GM12878 (cell line): ENCODE results near the gene MCEE. TPM values are rescaled to one million over a fixed set of nuclear protein-coding genes. Genes with fewer than 3 reads are reported as not detected.

Experiments used
- ATAC-seq: fragments of 200-7000 bp; cut with Tn5 transposase; 3 replicates; pipeline ENCODE4 v1.9.1; 2020; ENCODE audit warnings: mild to moderate bottlenecking, moderate library complexity
- BruUV-seq: library from RNA; stranded (reverse); fragments of 400-500 nt; replicated peaks from 2 replicates; lab custom pipeline; 2021; lab: Mats Ljungman, UMichigan
- CTCF ChIA-PET: fragments of 300-600 bp; sonication (Branson Sonifier 250); formaldehyde crosslinking; extraction: SDS; loops from one replicate; lab custom pipeline; 2021; ENCODE audit warnings: inconsistent platforms; lab: Yijun Ruan, JAX
- POLR2A ChIA-PET: fragments of 350-600 bp; formaldehyde crosslinking; extraction: SDS; loops from one replicate; lab custom pipeline; 2021; ENCODE audit warnings: inconsistent platforms; lab: Charles Lee
- RAD21 ChIA-PET: fragments of 300-600 bp; sonication (Branson Sonifier 250); formaldehyde crosslinking; loops from one replicate; lab custom pipeline; 2023; ENCODE audit warnings: antibody characterized with exemption; ENCODE audit not compliant: unreplicated experiment; lab: Charles Lee
- SMC1A ChIA-PET: fragments of 300-600 bp; sonication (Branson Sonifier 250); formaldehyde crosslinking; loops from one replicate; lab custom pipeline; 2023; ENCODE audit not compliant: unreplicated experiment, uncharacterized antibody; lab: Charles Lee
- DNase-seq: peaks from one replicate; pipeline ENCODE4 v3.0.0-alpha.2; 2011; ENCODE audit warnings: low read depth, low spot score
- FAIRE-seq: peaks from 3 replicates; lab custom pipeline; 2011; peaks lifted over from hg19 to GRCh38; lab: Jason Lieb, UNC
- H2AFZ ChIP-seq: 2 replicates; pipeline ENCODE4 v1.6.0; 2011; ENCODE audit warnings: low read depth, low read length, control low read depth; ENCODE audit not compliant: control insufficient read depth
- H3K27ac ChIP-seq: 2 replicates; pipeline ENCODE4 v1.5.1; 2011; ENCODE audit warnings: control low read depth; ENCODE audit not compliant: control insufficient read depth, insufficient read depth
- H3K27me3 ChIP-seq, 2 experiments: replicated peaks in 1 of 2; 2 replicates each; pipeline versions ENCODE4 v1.6.0 to v1.6.1; 2011; ENCODE audit warnings: low read length in 1 of 2; ENCODE audit not compliant: control insufficient read depth in 2 of 2, insufficient read depth in 2 of 2
- H3K36me3 ChIP-seq, 2 experiments: 2 replicates each; pipeline ENCODE4 v1.5.1; 2011; ENCODE audit warnings: low read length in 1 of 2; ENCODE audit not compliant: control insufficient read depth in 2 of 2, insufficient read depth in 2 of 2
- H3K4me1 ChIP-seq: 2 replicates; pipeline ENCODE4 v1.6.1; 2011; ENCODE audit warnings: mild to moderate bottlenecking, low read length, moderate library complexity, mixed read lengths; ENCODE audit not compliant: control insufficient read depth, insufficient read depth
- H3K4me2 ChIP-seq: 2 replicates; pipeline ENCODE4 v1.6.0; 2011; ENCODE audit warnings: control low read depth; ENCODE audit not compliant: control insufficient read depth, insufficient read depth
- H3K4me3 ChIP-seq: fragments of 200-600 bp; sonication (generic); 2 replicates; pipeline ENCODE4 v1.5.1; 2016
- H3K79me2 ChIP-seq: 2 replicates; pipeline ENCODE4 v1.6.0; 2011; ENCODE audit warnings: low read length; ENCODE audit not compliant: control insufficient read depth, insufficient read depth
- H3K9ac ChIP-seq: 2 replicates; pipeline ENCODE4 v1.8.0; 2011; ENCODE audit warnings: low read length, control low read depth, mixed read lengths; ENCODE audit not compliant: control insufficient read depth, insufficient read depth
- H3K9me3 ChIP-seq: replicated peaks from 3 replicates; pipeline ENCODE4 v1.5.1; 2011; ENCODE audit warnings: mild to moderate bottlenecking, low read length; ENCODE audit not compliant: control insufficient read depth, insufficient read depth
- H4K20me1 ChIP-seq: 2 replicates; pipeline ENCODE4 v1.6.0; 2011; ENCODE audit not compliant: control insufficient read depth, insufficient read depth
- EED ChIP-seq: sonication (generic); IDR thresholded peaks from 2 replicates; pipeline ENCODE4 v1.6.1; 2016; ENCODE audit warnings: antibody characterized with exemption, low read depth
- POLR2A ChIP-seq: IDR thresholded peaks from 2 replicates; pipeline ENCODE4 v1.6.1; 2011; ENCODE audit warnings: low read depth, mild to moderate bottlenecking, low read length
- POLR2AphosphoS5 ChIP-seq: IDR thresholded peaks from 2 replicates; pipeline ENCODE4 v1.6.1; 2011; ENCODE audit warnings: mild to moderate bottlenecking, low read length, inconsistent platforms
- REST ChIP-seq: IDR thresholded peaks from 2 replicates; pipeline ENCODE4 v1.6.1; 2012; ENCODE audit warnings: mild to moderate bottlenecking, low read depth, low read length
- ZNF687 ChIP-seq: fragments of 450-650 bp; IDR thresholded peaks from 2 replicates; pipeline ENCODE4 v1.6.1; 2017; ENCODE audit warnings: mild to moderate bottlenecking, moderate library complexity
- WGBS: methylation state at CpG from one replicate; pipeline ENCODE4 v1.1.6; 2016; ENCODE audit warnings: low lambda C conversion rate; ENCODE audit not compliant: insufficient replicate concordance, insufficient coverage; ENCODE audit errors: missing lambda C conversion rate; 5-methylcytosine and 5-hydroxymethylcytosine counted together
- in situ Hi-C: fragments of 300-500 bp; cut with MboI; formaldehyde crosslinking; loops from 9 replicates; pipeline ENCODE4 v1.14.3; 2018; ENCODE audit warnings: mixed read lengths
- intact Hi-C: fragments of 100-400 bp; cut with micrococcal nuclease; formaldehyde crosslinking; loops from one replicate; pipeline ENCODE4 v1.14.2; 2022; ENCODE audit not compliant: unreplicated experiment
- polyA plus RNA-seq, 11 experiments: library from polyadenylated mRNA; depleted of rRNA in 4 of 11; unstranded in 6 of 11; stranded (reverse) in 5 of 11; fragments of >200 nt; fragmentation: Nextera tagmentation in 4 of 11; fragmentation: Illumina TruSeq in 1 of 11; extraction: Ambion mirVana in 4 of 11; extraction: Trizol in 1 of 11; gene quantifications; 1 replicate in 1 of 11; 2 replicates in 10 of 11; pipeline versions ENCODE4 v1.2.1 to v1.2.3, GENCODE V29; 2011 to 2016; ENCODE audit warnings: inconsistent platforms in 2 of 11, missing spikeins in 2 of 11, low read depth in 1 of 11
- total RNA-seq, 4 experiments: library from RNA; depleted of rRNA in 3 of 4; stranded (reverse); fragments of >200 nt in 3 of 4; fragmentation: Illumina TruSeq in 1 of 4; extraction: Trizol in 1 of 4; gene quantifications; 2 replicates each; pipeline versions ENCODE4 v1.2.1 to v1.2.3, GENCODE V29; 2013 to 2021

Gene MCEE
- total and polyA plus RNA-seq, 10 of the 15 experiments (the other 5 are each of a cell fraction or from before 2014, with no cell fraction given), result 17.3 to 63.4 (median 20.9) TPM

GRCh38 chr2:71150082-71150816 is 20.2 kb upstream of the MCEE start:
- no peak overlapping the region for H3K27ac ChIP-seq
- H3K9me3 ChIP-seq, result no peaks in the 10 kb centered on the region
- H3K4me2 ChIP-seq, result no peak overlapping the region
- no peaks in the 10 kb centered on the region for H3K4me1 ChIP-seq
- WGBS, result 65% methylated on average over 3 of the region's 3 CpGs
- intact Hi-C loops (loop anchor here (10.0 kb wide), 1 partner anchor 235 kb away; no protein-coding TSS in a partner anchor), in situ Hi-C loops (loop anchor here (25.0 kb wide), 1 partner anchor 362 kb away; no protein-coding TSS in a partner anchor)
- DNase-seq, result no peak
- no peak for FAIRE-seq
- ChIA-PET SMC1A (interaction anchor here (1.5 to 1.8 kb wide), 2 partner anchors 79 to 101 kb away, joined by 5 to 6 read pairs; no protein-coding TSS in a partner anchor), POLR2A (no interaction called here), RAD21 (interaction anchor here (1.4 kb wide), 1 partner anchor 100 kb away, joined by 5 read pairs; no protein-coding TSS in a partner anchor), CTCF (interaction anchor here (7.7 kb wide), 1 partner anchor 49 kb away, joined by 37 read pairs; no protein-coding TSS in a partner anchor)
- ATAC-seq, result no peak
- no peak overlapping the region for H2AFZ ChIP-seq
- BruUV-seq, result no TSS peak
- peaks cover 12 to 14% of the 10 kb centered on the region in 2 experiments for H3K36me3 ChIP-seq
- TF ChIP-seq EED (no peak), POLR2AphosphoS5 (0 out of 2 replicates have a peak, but pooled peaks have one; percentile 65), POLR2A (0 out of 2 replicates have a peak, but pooled peaks have one; percentile 21)
- no peaks in the 10 kb centered on the region for H3K27me3 ChIP-seq
- no peak overlapping the region for H3K4me3 ChIP-seq
- H3K9ac ChIP-seq, result no peak overlapping the region
- H3K79me2 ChIP-seq, result no peaks in the 10 kb centered on the region
- H4K20me1 ChIP-seq, result no peaks in the 10 kb centered on the region

GRCh38 chr2:71148506-71149063 is 18.6 kb upstream of the MCEE start:
- POLR2A ChIA-PET, result no interaction called here
- in situ Hi-C loops, result no loop called here
- Histone ChIP-seq H3K4me3 (no peak overlapping the region), H3K9ac (no peak overlapping the region), H3K27ac (no peak overlapping the region), H3K4me2 (no peak overlapping the region), H2AFZ (no peak overlapping the region), H3K9me3 (no peaks in the 10 kb centered on the region), H3K27me3 (no peaks in the 10 kb centered on the region), H3K36me3 (peaks cover 16 to 29% of the 10 kb centered on the region in 2 experiments), H3K79me2 (no peaks in the 10 kb centered on the region), H3K4me1 (no peaks in the 10 kb centered on the region), H4K20me1 (no peaks in the 10 kb centered on the region)
- SMC1A ChIA-PET, result interaction anchor here (1.5 to 1.8 kb wide), 2 partner anchors 77 to 99 kb away, joined by 5 to 6 read pairs; no protein-coding TSS in a partner anchor
- WGBS, result 100% methylated on average over 2 of the region's 2 CpGs
- CTCF ChIA-PET, result interaction anchor here (1.7 to 7.7 kb wide), 2 partner anchors 48 to 151 kb away, joined by 4 to 37 read pairs; no protein-coding TSS in a partner anchor
- RAD21 ChIA-PET, result no interaction called here
- BruUV-seq, result no TSS peak
- intact Hi-C loops, result no loop called here
- FAIRE-seq (no peak), DNase-seq (no peak), ATAC-seq (no peak)
- TF ChIP-seq REST (no peak), ZNF687 (no peak)
